ENCODE results near the gene SHE. TPM values are rescaled to one million over a fixed set of nuclear protein-coding genes. Genes with fewer than 3 reads are reported as not detected.

Gene SHE
- total and polyA plus RNA-seq, 10 of the 15 experiments (the other 5 are each of a cell fraction or from before 2014, with no cell fraction given) = under 0.01 to 0.05 (median 0.03) TPM; not detected in 3

GRCh38 chr1:154500533-154500932, 1.7 kb downstream of the SHE start:
- no peaks in the 10 kb centered on the region for H3K36me3 ChIP-seq (ENCODE audit: control insufficient read depth in 2 of 2, insufficient read depth in 2 of 2, low read length in 1 of 2)
- H3K9ac ChIP-seq (ENCODE audit: control insufficient read depth, insufficient read depth, low read length) = no peak overlapping the region
- H3K4me2 ChIP-seq (ENCODE audit: control insufficient read depth, insufficient read depth) = no peak overlapping the region
- ChIA-PET POLR2A (interaction anchor here (0.9 kb wide), 1 partner anchor 14 kb away, joined by 3 read pairs; no protein-coding TSS in a partner anchor), SMC1A (ENCODE audit: uncharacterized antibody, unreplicated experiment) (interaction anchor here (1.5 to 1.9 kb wide), 2 partner anchors 11 to 20 kb away, joined by 6 to 7 read pairs; no protein-coding TSS in a partner anchor), RAD21 (ENCODE audit: unreplicated experiment) (interaction anchor here (0.9 to 1.2 kb wide), 4 partner anchors 8 to 46 kb away, joined by 3 read pairs; no protein-coding TSS in a partner anchor), CTCF (interaction anchor here (1.1 kb wide), 1 partner anchor 19 kb away, joined by 5 read pairs; no protein-coding TSS in a partner anchor)
- TF ChIP-seq NR2F1 (conservative IDR thresholded peaks at IDR 0.05) (no peak), MTA3 (IDR thresholded peaks at IDR 0.05; ENCODE audit: borderline replicate concordance, low read length) (no peak), ZNF217 (IDR thresholded peaks at IDR 0.05) (no peak), IRF3 (IDR thresholded peaks at IDR 0.05) (no peak), SREBF1 (IDR thresholded peaks at IDR 0.05; ENCODE audit: low read length) (no peak)
- H3K9me3 ChIP-seq (replicated peaks; ENCODE audit: control insufficient read depth, insufficient read depth, low read length) = no peaks in the 10 kb centered on the region; the same call in 2 of the 3 replicates
- no peak for FAIRE-seq
- no peaks in the 10 kb centered on the region for H4K20me1 ChIP-seq (ENCODE audit: control insufficient read depth, insufficient read depth)
- no peak for ATAC-seq
- no peak overlapping the region for H3K27ac ChIP-seq (ENCODE audit: control insufficient read depth, insufficient read depth)
- no peaks in the 10 kb centered on the region for H3K79me2 ChIP-seq (ENCODE audit: control insufficient read depth, insufficient read depth, low read length)
- 85% methylated on average over 8 of the region's 8 CpGs for WGBS (ENCODE audit: insufficient coverage, insufficient replicate concordance, low lambda C conversion rate, missing lambda C conversion rate)
- in situ Hi-C loops (cut with MboI) = no loop called here
- BruUV-seq (replicated peaks) = no TSS peak
- DNase-seq (ENCODE audit: low read depth, low spot score) = no peak
- H2AFZ ChIP-seq (ENCODE audit: control insufficient read depth, low read depth, low read length) = no peak overlapping the region
- H3K4me3 ChIP-seq = no peak overlapping the region
- intact Hi-C loops (cut with micrococcal nuclease; ENCODE audit: unreplicated experiment) = no loop called here
- H3K27me3 ChIP-seq (replicated peaks in 1 of 2; ENCODE audit: control insufficient read depth in 2 of 2, insufficient read depth in 2 of 2, low read length in 1 of 2) = peaks cover 6 to 10% of the 10 kb centered on the region in 2 experiments
- peaks cover 17% of the 10 kb centered on the region for H3K4me1 ChIP-seq (ENCODE audit: control insufficient read depth, insufficient read depth, low read length)

- Histone ChIP-seq H3K9ac (ENCODE audit: control insufficient read depth, insufficient read depth, low read length) (no peak overlapping the region), H3K4me1 (ENCODE audit: control insufficient read depth, insufficient read depth, low read length) (peaks cover 17% of the 10 kb centered on the region), H3K9me3 (replicated peaks; ENCODE audit: control insufficient read depth, insufficient read depth, low read length) (no peaks in the 10 kb centered on the region; the same call in 2 of the 3 replicates), H3K79me2 (ENCODE audit: control insufficient read depth, insufficient read depth, low read length) (no peaks in the 10 kb centered on the region), H3K4me3 (no peak overlapping the region), H3K4me2 (ENCODE audit: control insufficient read depth, insufficient read depth) (no peak overlapping the region), H4K20me1 (ENCODE audit: control insufficient read depth, insufficient read depth) (no peaks in the 10 kb centered on the region), H2AFZ (ENCODE audit: control insufficient read depth, low read depth, low read length) (no peak overlapping the region), H3K27me3 (replicated peaks in 1 of 2; ENCODE audit: control insufficient read depth in 2 of 2, insufficient read depth in 2 of 2, low read length in 1 of 2) (peaks cover 6 to 10% of the 10 kb centered on the region in 2 experiments), H3K27ac (ENCODE audit: control insufficient read depth, insufficient read depth) (no peak overlapping the region), H3K36me3 (ENCODE audit: control insufficient read depth in 2 of 2, insufficient read depth in 2 of 2, low read length in 1 of 2) (no peaks in the 10 kb centered on the region)
- POLR2A ChIA-PET = no interaction called here
- SMC1A ChIA-PET (ENCODE audit: uncharacterized antibody, unreplicated experiment) = interaction anchor here (1.5 to 1.9 kb wide), 2 partner anchors 10 to 19 kb away, joined by 6 to 7 read pairs; no protein-coding TSS in a partner anchor
- DNase-seq (ENCODE audit: low read depth, low spot score) (no peak), ATAC-seq (no peak), FAIRE-seq (no peak)
- WGBS (ENCODE audit: insufficient coverage, insufficient replicate concordance, low lambda C conversion rate, missing lambda C conversion rate) = 87% methylated on average over 1 of the region's 1 CpG
- CTCF ChIA-PET = no interaction called here
- BruUV-seq (replicated peaks) = no TSS peak
- intact Hi-C loops (cut with micrococcal nuclease; ENCODE audit: unreplicated experiment) (no loop called here), in situ Hi-C loops (cut with MboI) (no loop called here)
- RAD21 ChIA-PET (ENCODE audit: unreplicated experiment) = no interaction called here
- no peak for TF ChIP-seq ZNF592 (IDR thresholded peaks at IDR 0.05)
- TF ChIP-seq CREB1 (IDR thresholded peaks at IDR 0.05; ENCODE audit: low read depth) = no peak
- no peak for TF ChIP-seq POLR2AphosphoS2 (IDR thresholded peaks at IDR 0.05; ENCODE audit: low read depth, low read length)
- TF ChIP-seq SMAD1 (IDR thresholded peaks at IDR 0.05; ENCODE audit: low read depth, partially characterized antibody) = no peak
- peak; percentile 9; the same call in 1 of the 2 replicates for TF ChIP-seq RUNX3 (IDR thresholded peaks at IDR 0.05; ENCODE audit: low read length)
Observed at GRCh38 chr1:154499446-154499845, 2.8 kb downstream of the SHE start.

All from GM12878 (cell line).